ENCODE data around the gene RNASEH2C.
"Not testable (repeated sequence)": the region's sequence is repeated elsewhere in the genome, so short reads cannot be mapped to it uniquely, and the experiment has no call there.

Gene RNASEH2C

GRCh38 chr11:65685981-65686380 lies 34.6 kb downstream of the RNASEH2C start:
- no peak for DNase-seq (ENCODE audit: low read depth in 3 of 3)

GRCh38 chr11:65683480-65683879 lies 37.1 kb downstream of the RNASEH2C start:
- not testable (repeated sequence) for DNase-seq (ENCODE audit: low read depth in 3 of 3)

GRCh38 chr11:65680192-65680743 lies 40.3 kb downstream of the RNASEH2C start:
- no peak for DNase-seq (ENCODE audit: low read depth in 3 of 3)

GRCh38 chr11:65672982-65673381 lies 47.6 kb downstream of the RNASEH2C start:
- DNase-seq (ENCODE audit: low read depth in 3 of 3), result no peak

- DNase-seq (ENCODE audit: low read depth in 3 of 3), result no peak
Observed at GRCh38 chr11:65672180-65672860, 48.3 kb downstream of the RNASEH2C start.
